GM23338 (cell line): Measurements from ENCODE around the gene AIG1.

ENCODE experiments used
- CREB1 ChIP-seq: fragments of 250-450 bp; sonication (Bioruptor Pico); IDR thresholded peaks from 2 replicates; pipeline ENCODE4 v1.5.0; 2020; ENCODE audit warnings: low read depth, mild to moderate bottlenecking, moderate library complexity
- EZH2 ChIP-seq: fragments of 200-600 bp; sonication (generic); IDR thresholded peaks from one replicate; pipeline ENCODE4 v1.8.0; 2017; ENCODE audit warnings: antibody characterized with exemption, mild to moderate bottlenecking, low read depth; ENCODE audit not compliant: unreplicated experiment
- EZH2phosphoT487 ChIP-seq: fragments of 200-600 bp; sonication (generic); IDR thresholded peaks from one replicate; pipeline ENCODE4 v1.8.1; 2018; ENCODE audit warnings: antibody characterized with exemption; ENCODE audit not compliant: unreplicated experiment
- POLR2AphosphoS5 ChIP-seq: IDR thresholded peaks from 2 replicates; pipeline ENCODE4 v1.6.1; 2016; ENCODE audit warnings: antibody characterized with exemption, low read depth
- STAT1 ChIP-seq: IDR thresholded peaks from one replicate; pipeline ENCODE4 v1.6.1; 2016; ENCODE audit warnings: antibody characterized with exemption; ENCODE audit not compliant: unreplicated experiment
- ZNF114 ChIP-seq: fragments of 250-450 bp; sonication (Bioruptor Pico); IDR thresholded peaks from 2 replicates; pipeline ENCODE4 v1.5.0; 2020; ENCODE audit warnings: mild to moderate bottlenecking, moderate library complexity
- ZNF331 ChIP-seq: fragments of 250-450 bp; sonication (Bioruptor Pico); IDR thresholded peaks from 2 replicates; pipeline ENCODE4 v1.5.0; 2020; ENCODE audit warnings: low read depth, mild to moderate bottlenecking, moderate library complexity
- TF ChIP-seq, protein P1 (sequence below), 2 experiments: fragments of 200-600 bp in 1 of 2; sonication (generic) in 1 of 2; conservative IDR thresholded peaks; 2 replicates each; pipeline versions ENCODE4 v1.5.1 to v1.6.1; 2016 to 2017; ENCODE audit warnings: antibody characterized with exemption in 2 of 2, low read depth in 2 of 2, mild to moderate bottlenecking in 2 of 2, moderate library complexity in 1 of 2
- TF ChIP-seq, protein P2 (sequence below): IDR thresholded peaks from one replicate; pipeline ENCODE4 v1.6.1; 2018; ENCODE audit warnings: antibody characterized with exemption; ENCODE audit not compliant: unreplicated experiment

DNA sequence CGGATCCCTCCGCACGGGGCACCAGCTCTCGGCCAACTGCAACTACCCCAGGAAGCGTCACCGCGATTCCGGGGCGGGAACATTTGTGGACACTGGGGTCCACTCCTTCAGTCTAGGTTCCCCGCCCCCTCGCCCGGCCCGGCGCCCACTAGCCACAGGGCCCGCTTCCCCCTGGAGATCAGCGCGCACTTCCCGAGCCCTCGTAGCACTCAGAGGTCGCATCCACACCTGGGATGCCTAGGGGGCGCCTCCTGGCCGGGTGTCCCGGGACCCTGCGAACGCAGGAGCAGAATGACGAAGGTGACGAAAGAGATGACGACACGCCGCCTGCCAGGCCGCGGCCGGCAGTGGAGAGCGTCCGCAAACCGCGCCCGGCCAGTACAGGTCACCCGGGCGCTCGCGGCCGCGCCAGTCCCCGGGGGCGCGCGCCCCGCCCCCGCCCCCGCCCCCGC lies 309 bp upstream of the AIG1 start:
- TF ChIP-seq CREB1 (CRISPR knock-in tag) (peak; percentile 98), EZH2phosphoT487 (no peak), POLR2AphosphoS5 (peak; percentile 41), ZNF331 (CRISPR knock-in tag) (no peak; the same call in 1 of the 2 replicates), EZH2 (no peak), STAT1 (no peak), ZNF114 (no peak)
- TF ChIP-seq, protein P1, sequence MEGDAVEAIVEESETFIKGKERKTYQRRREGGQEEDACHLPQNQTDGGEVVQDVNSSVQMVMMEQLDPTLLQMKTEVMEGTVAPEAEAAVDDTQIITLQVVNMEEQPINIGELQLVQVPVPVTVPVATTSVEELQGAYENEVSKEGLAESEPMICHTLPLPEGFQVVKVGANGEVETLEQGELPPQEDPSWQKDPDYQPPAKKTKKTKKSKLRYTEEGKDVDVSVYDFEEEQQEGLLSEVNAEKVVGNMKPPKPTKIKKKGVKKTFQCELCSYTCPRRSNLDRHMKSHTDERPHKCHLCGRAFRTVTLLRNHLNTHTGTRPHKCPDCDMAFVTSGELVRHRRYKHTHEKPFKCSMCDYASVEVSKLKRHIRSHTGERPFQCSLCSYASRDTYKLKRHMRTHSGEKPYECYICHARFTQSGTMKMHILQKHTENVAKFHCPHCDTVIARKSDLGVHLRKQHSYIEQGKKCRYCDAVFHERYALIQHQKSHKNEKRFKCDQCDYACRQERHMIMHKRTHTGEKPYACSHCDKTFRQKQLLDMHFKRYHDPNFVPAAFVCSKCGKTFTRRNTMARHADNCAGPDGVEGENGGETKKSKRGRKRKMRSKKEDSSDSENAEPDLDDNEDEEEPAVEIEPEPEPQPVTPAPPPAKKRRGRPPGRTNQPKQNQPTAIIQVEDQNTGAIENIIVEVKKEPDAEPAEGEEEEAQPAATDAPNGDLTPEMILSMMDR (conservative IDR thresholded peaks at IDR 0.05; ENCODE audit: low read depth in 2 of 2): peak in 1 of 2 experiments; percentile 59; a peak in 3 of 4 replicates
- TF ChIP-seq, protein P2, sequence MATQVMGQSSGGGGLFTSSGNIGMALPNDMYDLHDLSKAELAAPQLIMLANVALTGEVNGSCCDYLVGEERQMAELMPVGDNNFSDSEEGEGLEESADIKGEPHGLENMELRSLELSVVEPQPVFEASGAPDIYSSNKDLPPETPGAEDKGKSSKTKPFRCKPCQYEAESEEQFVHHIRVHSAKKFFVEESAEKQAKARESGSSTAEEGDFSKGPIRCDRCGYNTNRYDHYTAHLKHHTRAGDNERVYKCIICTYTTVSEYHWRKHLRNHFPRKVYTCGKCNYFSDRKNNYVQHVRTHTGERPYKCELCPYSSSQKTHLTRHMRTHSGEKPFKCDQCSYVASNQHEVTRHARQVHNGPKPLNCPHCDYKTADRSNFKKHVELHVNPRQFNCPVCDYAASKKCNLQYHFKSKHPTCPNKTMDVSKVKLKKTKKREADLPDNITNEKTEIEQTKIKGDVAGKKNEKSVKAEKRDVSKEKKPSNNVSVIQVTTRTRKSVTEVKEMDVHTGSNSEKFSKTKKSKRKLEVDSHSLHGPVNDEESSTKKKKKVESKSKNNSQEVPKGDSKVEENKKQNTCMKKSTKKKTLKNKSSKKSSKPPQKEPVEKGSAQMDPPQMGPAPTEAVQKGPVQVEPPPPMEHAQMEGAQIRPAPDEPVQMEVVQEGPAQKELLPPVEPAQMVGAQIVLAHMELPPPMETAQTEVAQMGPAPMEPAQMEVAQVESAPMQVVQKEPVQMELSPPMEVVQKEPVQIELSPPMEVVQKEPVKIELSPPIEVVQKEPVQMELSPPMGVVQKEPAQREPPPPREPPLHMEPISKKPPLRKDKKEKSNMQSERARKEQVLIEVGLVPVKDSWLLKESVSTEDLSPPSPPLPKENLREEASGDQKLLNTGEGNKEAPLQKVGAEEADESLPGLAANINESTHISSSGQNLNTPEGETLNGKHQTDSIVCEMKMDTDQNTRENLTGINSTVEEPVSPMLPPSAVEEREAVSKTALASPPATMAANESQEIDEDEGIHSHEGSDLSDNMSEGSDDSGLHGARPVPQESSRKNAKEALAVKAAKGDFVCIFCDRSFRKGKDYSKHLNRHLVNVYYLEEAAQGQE: no peak
